Measurements from ENCODE around the gene FXYD7.

The FXYD7 gene

DNA sequence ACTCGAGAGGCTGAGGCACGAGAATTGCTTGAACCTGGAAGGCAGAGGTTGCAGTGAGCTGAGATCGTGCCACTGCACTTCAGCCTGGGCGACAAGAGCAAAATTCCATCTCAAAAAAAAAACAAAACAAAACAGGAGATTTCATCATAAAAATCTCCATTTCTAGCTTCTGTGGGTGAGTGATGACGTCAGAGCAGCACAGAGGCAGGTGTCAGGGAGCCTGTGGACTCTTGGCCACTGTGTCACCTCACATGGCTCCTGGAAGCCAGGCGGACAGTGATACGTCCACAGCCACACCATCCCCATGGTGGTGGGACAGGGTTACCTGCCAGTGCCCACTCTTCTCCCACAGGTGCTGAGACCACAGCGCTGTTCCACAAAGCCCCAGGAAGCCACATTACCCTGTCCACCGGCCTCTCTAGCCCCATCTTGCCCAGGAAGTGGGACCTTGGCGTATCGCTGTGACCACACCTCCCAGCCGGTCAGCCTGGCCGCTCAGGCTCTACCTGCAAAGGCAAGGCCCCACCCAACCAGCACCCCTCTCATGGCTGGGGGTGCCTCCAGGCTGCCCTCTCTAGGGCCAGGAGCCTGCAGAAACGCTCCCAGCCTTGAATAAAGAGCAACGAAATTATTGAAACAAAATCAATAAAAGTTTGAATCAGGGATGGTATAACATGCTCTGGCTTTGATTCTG is 29.9 kb upstream of the FXYD7 start:
- Histone ChIP-seq H3K36me3 (ENCODE audit: control insufficient read depth, insufficient read depth, low read length) (no peaks in the 10 kb centered on the region), H3K27me3 (ENCODE audit: control insufficient read depth, insufficient read depth, low read length) (no peaks in the 10 kb centered on the region; the same call in 1 of the 2 replicates), H3K4me1 (ENCODE audit: control insufficient read depth, insufficient read depth, low read length) (peaks cover 19% of the 10 kb centered on the region), H3K27ac (ENCODE audit: low read depth, low read length) (no peak overlapping the region), H3K9ac (ENCODE audit: low read length) (no peak overlapping the region), H3K4me3 (ENCODE audit: low read depth, low read length) (no peak overlapping the region), H3K9me3 (ENCODE audit: control insufficient read depth, insufficient read depth, low read depth, low read length) (no peaks in the 10 kb centered on the region)

DNA sequence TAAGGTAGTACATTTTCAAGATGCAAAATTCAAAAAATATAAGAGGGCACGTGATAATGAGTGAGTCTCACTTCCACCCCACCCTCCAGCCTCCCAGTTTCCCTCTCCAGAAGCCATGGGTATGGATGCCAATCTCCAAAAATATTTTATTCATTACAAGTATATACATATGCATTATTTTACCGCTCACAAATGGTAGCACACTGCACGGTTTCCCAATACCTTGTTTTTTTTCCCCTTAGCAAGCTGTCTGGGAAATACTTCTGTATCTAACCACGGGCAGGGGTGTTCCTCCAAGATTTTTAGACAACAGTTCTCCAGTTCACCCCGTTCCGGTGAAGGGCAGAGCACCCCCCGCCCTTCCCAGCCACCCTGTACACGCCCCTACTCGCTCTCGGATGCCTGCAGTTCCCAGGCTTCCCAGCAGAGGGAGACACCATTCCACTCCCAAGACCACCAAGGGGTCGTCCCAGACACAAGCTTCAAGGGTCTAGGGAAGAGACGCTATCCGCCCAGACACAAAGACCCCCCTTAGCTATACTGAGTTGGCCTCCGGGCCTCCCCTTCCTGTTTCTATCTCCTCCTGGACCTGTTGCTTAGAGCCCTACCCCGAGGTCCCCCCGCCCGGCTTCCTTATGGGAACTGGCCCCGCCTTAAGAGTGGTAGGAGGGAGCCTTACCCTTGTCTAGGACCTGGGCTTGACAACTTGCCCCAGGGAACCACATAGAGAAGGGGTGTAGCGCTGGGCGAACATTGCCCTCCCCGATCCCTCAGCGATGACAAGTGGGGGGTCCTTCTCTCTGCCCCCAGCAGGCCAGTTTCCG is 28.5 kb upstream of the FXYD7 start:
- Histone ChIP-seq H3K27ac (ENCODE audit: low read depth, low read length) (no peak overlapping the region), H3K4me3 (ENCODE audit: low read depth, low read length) (peak overlapping the region; percentile 49), H3K4me1 (ENCODE audit: control insufficient read depth, insufficient read depth, low read length) (peaks cover 30% of the 10 kb centered on the region), H3K9ac (ENCODE audit: low read length) (peak overlapping the region; percentile 0), H3K27me3 (ENCODE audit: control insufficient read depth, insufficient read depth, low read length) (no peaks in the 10 kb centered on the region; the same call in 1 of the 2 replicates), H3K36me3 (ENCODE audit: control insufficient read depth, insufficient read depth, low read length) (no peaks in the 10 kb centered on the region), H3K9me3 (ENCODE audit: control insufficient read depth, insufficient read depth, low read depth, low read length) (no peaks in the 10 kb centered on the region)

DNA sequence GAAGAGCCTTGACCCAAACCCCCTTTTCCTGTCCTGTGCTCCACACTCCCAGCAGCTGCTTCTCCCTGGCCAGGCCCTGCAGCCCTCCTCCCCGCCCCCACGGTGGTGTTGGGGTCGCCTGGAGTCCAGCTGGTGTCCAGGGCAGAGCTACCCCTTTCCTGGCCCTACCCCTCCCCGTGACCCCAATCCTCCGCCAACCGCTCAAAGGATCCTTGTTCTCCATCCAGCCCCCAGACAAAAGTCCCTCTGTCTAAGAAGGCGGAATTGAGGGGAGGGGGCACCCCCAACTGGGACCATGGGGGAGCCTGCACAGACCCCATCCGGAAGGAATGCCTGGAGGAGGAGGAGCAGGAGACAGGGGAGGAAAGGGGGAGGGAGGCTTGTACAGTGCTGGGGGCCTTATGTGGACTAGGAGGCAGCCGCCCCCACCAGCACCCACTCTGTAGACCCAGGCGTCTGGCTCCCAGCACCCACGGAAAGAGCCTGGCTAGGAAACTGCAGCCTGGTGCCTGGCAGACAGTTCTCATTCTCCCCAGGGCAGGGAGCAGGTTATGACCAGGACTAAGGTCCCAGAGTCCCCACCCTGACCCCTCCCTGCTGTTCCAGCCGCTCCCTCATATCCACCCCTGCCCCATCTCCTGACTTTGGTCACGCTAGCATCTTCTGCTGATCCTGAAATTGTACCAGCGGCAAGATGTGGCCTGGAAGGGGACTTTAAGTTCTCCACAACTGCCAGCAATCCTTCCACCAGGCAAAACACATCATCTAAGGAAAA is 27.7 kb upstream of the FXYD7 start, which contains the start of gene FXYD3:
TSS of gene FXYD3 (plus strand) at position 647 of the 775 bp plus-strand sequence. CDS start 3,554 bp downstream, outside the sequence.
- Histone ChIP-seq H3K4me3 (ENCODE audit: low read depth, low read length) (peak within 1 kb of the TSS; percentile 49), H3K27me3 (ENCODE audit: control insufficient read depth, insufficient read depth, low read length) (no peaks in the 10 kb centered on the region; the same call in 1 of the 2 replicates), H3K9me3 (ENCODE audit: control insufficient read depth, insufficient read depth, low read depth, low read length) (no peaks in the 10 kb centered on the region), H3K9ac (ENCODE audit: low read length) (peak within 1 kb of the TSS; percentile 0), H3K4me1 (ENCODE audit: control insufficient read depth, insufficient read depth, low read length) (peaks cover 31% of the 10 kb centered on the region), H3K36me3 (ENCODE audit: control insufficient read depth, insufficient read depth, low read length) (no peaks in the 10 kb centered on the region), H3K27ac (ENCODE audit: low read depth, low read length) (no peak within 1 kb of the TSS)

DNA sequence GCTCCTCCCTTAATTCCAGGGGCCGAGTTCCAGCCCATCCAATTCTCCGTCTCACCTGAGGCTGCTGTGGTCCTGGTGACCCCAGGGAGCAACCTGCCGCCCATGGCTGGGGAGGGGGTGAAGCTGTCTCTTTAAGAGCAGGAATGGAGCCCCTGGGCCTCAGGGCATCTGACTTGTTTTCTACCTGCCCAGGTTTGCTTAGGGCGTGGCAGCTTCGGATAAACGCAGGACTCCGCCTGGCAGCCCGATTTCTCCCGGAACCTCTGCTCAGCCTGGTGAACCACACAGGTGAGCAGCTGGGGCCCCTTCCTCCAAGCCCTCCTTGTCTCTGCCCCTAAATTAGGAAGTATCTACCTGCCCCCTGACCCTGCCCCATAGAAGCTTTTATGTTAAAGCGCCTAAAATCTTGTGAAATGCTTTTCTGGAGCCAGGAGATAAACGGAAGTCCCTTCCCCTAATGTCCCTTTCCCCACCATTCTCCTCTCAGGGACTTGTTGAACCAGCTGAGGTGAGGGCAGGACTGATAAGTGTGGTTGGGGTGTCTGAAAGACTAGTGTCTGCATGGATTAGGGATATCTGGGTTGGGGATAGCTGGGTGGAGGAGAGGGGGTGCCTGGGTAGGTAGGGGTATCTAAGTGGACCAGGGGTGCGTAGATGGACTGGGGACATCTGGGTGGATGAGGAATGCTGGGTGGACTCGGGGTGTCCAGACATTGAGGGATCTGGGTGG is 26.8 kb upstream of the FXYD7 start:
- no peaks in the 10 kb centered on the region for H3K36me3 ChIP-seq (ENCODE audit: control insufficient read depth, insufficient read depth, low read length)
- no peak overlapping the region for H3K9ac ChIP-seq (ENCODE audit: low read length)
- no peak overlapping the region for H3K27ac ChIP-seq (ENCODE audit: low read depth, low read length)
- H3K4me1 ChIP-seq (ENCODE audit: control insufficient read depth, insufficient read depth, low read length): peaks cover 31% of the 10 kb centered on the region
- no peak overlapping the region for H3K4me3 ChIP-seq (ENCODE audit: low read depth, low read length)
- no peaks in the 10 kb centered on the region for H3K9me3 ChIP-seq (ENCODE audit: control insufficient read depth, insufficient read depth, low read depth, low read length)
- H3K27me3 ChIP-seq (ENCODE audit: control insufficient read depth, insufficient read depth, low read length): no peaks in the 10 kb centered on the region; the same call in 1 of the 2 replicates

DNA sequence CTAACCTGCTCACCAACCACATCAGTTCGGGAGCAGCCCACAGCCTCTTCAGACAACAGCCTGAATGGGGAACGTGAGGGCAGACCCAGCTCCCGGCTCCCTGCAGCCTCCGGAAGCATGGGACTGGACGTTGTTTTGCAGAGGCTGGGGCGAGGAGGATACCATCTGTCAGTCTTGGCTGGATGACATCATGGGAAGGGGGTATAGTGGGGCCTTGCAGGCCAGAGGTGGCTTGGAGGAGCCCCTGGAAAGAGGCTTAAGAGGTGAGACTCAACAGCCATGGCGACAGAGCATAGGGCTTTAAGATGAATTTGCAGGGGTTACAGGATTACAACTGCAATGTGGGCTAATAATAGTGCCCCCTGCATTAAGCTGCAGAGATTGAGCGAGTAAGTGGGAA is 25.9 kb upstream of the FXYD7 start:
- no peak overlapping the region for H3K9ac ChIP-seq (ENCODE audit: low read length)
- H3K4me3 ChIP-seq (ENCODE audit: low read depth, low read length): no peak overlapping the region
- H3K4me1 ChIP-seq (ENCODE audit: control insufficient read depth, insufficient read depth, low read length): peaks cover 31% of the 10 kb centered on the region
- H3K27me3 ChIP-seq (ENCODE audit: control insufficient read depth, insufficient read depth, low read length): no peaks in the 10 kb centered on the region; the same call in 1 of the 2 replicates
- H3K27ac ChIP-seq (ENCODE audit: low read depth, low read length): no peak overlapping the region
- no peaks in the 10 kb centered on the region for H3K36me3 ChIP-seq (ENCODE audit: control insufficient read depth, insufficient read depth, low read length)
- H3K9me3 ChIP-seq (ENCODE audit: control insufficient read depth, insufficient read depth, low read depth, low read length): no peaks in the 10 kb centered on the region

DNA sequence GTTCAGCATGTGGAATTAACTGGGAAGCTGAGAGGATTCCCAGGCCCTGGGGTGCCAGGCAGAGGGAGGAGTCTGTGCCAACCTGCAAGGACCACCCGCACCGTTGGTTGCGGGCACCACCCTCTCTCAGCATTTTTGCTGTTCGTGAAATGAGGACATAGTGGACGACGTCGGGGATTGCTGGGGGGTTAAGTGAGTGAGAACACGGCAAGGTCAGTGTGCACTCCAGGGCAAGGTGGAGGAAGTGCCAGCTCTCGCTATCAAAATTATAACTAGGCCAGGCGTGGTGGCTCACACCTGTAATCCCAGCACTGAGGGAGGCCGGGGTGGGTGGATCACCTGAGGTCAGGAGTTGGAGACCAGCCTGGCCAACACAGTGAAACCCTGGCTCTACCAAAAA is 25.3 kb upstream of the FXYD7 start:
- Histone ChIP-seq H3K36me3 (ENCODE audit: control insufficient read depth, insufficient read depth, low read length) (no peaks in the 10 kb centered on the region), H3K4me1 (ENCODE audit: control insufficient read depth, insufficient read depth, low read length) (peaks cover 35% of the 10 kb centered on the region), H3K9ac (ENCODE audit: low read length) (no peak overlapping the region), H3K9me3 (ENCODE audit: control insufficient read depth, insufficient read depth, low read depth, low read length) (no peaks in the 10 kb centered on the region), H3K27ac (ENCODE audit: low read depth, low read length) (no peak overlapping the region), H3K27me3 (ENCODE audit: control insufficient read depth, insufficient read depth, low read length) (no peaks in the 10 kb centered on the region; the same call in 1 of the 2 replicates), H3K4me3 (ENCODE audit: low read depth, low read length) (no peak overlapping the region)

DNA sequence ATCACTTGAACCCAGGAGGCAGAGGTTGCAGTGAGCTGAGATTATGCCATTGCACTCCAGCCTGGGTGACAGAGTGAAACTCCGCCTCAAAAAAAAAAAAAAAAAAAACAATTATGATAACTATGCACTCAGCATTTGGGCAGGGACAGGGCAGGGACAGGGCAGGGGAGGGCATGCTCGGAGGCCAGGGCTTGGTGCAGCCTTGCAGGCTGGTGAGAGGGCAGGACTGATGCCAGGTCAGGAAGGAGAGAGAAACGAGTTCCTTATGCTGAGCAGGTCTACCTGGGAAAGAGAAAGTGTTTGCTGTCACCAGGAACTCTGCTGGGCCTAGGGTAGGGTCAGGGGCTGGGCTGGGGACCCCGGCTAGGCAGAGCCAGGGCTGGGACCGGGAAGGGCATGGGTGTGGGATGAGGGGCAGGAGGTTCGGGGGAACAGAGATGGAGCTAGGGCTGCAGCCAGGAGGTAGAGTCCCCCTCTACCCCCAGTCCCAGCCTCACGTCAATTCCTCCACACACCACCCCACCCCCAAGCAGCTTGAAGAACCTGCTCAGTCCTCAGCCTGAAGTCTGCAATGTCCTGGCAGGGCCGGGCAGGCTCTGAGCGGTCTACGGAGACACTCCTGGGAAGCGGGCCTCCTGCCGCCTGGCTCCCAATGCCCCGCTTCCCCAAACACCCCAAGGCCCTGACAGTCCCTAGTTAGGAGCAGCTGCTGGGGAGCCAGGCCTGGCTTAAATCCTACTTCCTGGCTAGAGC is 24.6 kb upstream of the FXYD7 start:
- Histone ChIP-seq H3K27me3 (ENCODE audit: control insufficient read depth, insufficient read depth, low read length) (no peaks in the 10 kb centered on the region; the same call in 1 of the 2 replicates), H3K4me3 (ENCODE audit: low read depth, low read length) (no peak overlapping the region), H3K27ac (ENCODE audit: low read depth, low read length) (no peak overlapping the region)

DNA sequence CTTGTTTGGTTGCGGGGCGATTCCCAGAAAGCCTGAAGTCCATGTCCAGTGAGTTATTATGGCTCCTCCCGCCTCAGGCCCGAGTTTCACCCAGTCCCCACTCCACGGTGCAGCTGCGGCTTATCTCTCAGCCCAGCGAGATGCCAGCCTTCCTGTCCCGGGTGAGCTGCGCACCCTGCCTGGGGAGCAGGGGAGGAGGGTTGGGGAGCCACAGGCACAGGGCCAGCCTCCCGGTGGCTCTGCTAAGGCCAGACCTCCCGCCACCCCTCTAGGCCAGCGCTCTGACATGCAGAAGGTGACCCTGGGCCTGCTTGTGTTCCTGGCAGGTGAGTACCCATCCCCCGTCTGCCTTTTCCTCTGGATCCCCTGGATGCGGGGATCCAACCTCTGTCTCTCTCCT is 24.0 kb upstream of the FXYD7 start:
- H3K27me3 ChIP-seq (ENCODE audit: control insufficient read depth, insufficient read depth, low read length): no peaks in the 10 kb centered on the region; the same call in 1 of the 2 replicates
- H3K4me3 ChIP-seq (ENCODE audit: low read depth, low read length): no peak overlapping the region
- H3K9ac ChIP-seq (ENCODE audit: low read length): peak overlapping the region; percentile 6
- H3K36me3 ChIP-seq (ENCODE audit: control insufficient read depth, insufficient read depth, low read length): no peaks in the 10 kb centered on the region
- H3K9me3 ChIP-seq (ENCODE audit: control insufficient read depth, insufficient read depth, low read depth, low read length): no peaks in the 10 kb centered on the region
- no peak overlapping the region for H3K27ac ChIP-seq (ENCODE audit: low read depth, low read length)
- H3K4me1 ChIP-seq (ENCODE audit: control insufficient read depth, insufficient read depth, low read length): peaks cover 41% of the 10 kb centered on the region

More for the DNA sequence above, 24.6 kb upstream of the FXYD7 start:
- no peaks in the 10 kb centered on the region for H3K36me3 ChIP-seq (ENCODE audit: control insufficient read depth, insufficient read depth, low read length)
- no peak overlapping the region for H3K9ac ChIP-seq (ENCODE audit: low read length)
- no peaks in the 10 kb centered on the region for H3K9me3 ChIP-seq (ENCODE audit: control insufficient read depth, insufficient read depth, low read depth, low read length)
- peaks cover 41% of the 10 kb centered on the region for H3K4me1 ChIP-seq (ENCODE audit: control insufficient read depth, insufficient read depth, low read length)

DNA sequence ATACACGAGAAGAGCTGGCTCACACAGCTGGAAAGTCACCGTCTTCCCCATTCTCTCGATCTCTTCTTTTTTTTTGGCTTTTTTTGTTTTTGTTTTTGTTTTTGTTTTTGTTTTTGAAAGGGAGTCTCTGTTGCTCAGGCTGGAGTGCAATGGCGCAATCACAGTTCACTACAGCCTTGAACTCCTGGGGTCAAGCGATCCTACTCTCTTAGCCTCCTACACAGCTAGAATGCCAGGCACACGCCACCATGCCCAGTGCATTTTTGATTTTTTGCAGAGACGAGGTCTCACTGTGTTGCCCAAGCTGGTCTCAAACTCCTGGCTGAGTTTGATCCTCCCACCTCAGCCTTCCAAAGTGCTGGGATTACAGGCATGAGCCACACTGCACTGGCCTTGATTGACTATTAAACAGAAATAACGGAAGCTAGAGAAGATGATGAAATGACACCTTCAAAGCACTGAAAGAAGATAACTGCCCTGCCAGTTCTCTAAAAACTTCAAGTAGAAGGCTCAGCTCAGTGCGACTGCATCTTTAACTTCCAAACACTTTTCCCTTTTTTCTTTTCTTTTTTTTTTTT is 23.4 kb upstream of the FXYD7 start:
- H3K9ac ChIP-seq (ENCODE audit: low read length): no peak overlapping the region
- H3K9me3 ChIP-seq (ENCODE audit: control insufficient read depth, insufficient read depth, low read depth, low read length): no peaks in the 10 kb centered on the region
- H3K36me3 ChIP-seq (ENCODE audit: control insufficient read depth, insufficient read depth, low read length): no peaks in the 10 kb centered on the region
- H3K4me1 ChIP-seq (ENCODE audit: control insufficient read depth, insufficient read depth, low read length): peaks cover 41% of the 10 kb centered on the region
- H3K4me3 ChIP-seq (ENCODE audit: low read depth, low read length): no peak overlapping the region
- H3K27ac ChIP-seq (ENCODE audit: low read depth, low read length): no peak overlapping the region
- H3K27me3 ChIP-seq (ENCODE audit: control insufficient read depth, insufficient read depth, low read length): no peaks in the 10 kb centered on the region; the same call in 1 of the 2 replicates

Data from HUES6 (cell line).